Prostate gland (tissue), 2 donors: Measurements from ENCODE around the gene WWOX. TPM values are rescaled to one million over a fixed set of nuclear protein-coding genes. Genes with fewer than 3 reads are reported as not detected.

Experiments used
- DNase-seq: peaks from one replicate; pipeline ENCODE4 v3.0.0-alpha.2; 2019; ENCODE audit warnings: low spot score
- H3K27ac ChIP-seq, 2 donors: fragments of 200-600 bp; sonication (generic); 2 replicates each; pipeline ENCODE4 v1.5.1; 2017 to 2019
- H3K27me3 ChIP-seq: fragments of 200-600 bp; sonication (generic); replicated peaks from 2 replicates; pipeline ENCODE4 v1.5.1; 2019; ENCODE audit not compliant: insufficient read depth
- H3K36me3 ChIP-seq, 2 donors: fragments of 200-600 bp; sonication (generic); 1 replicate in 1 of 2; 2 replicates in 1 of 2; pipeline versions ENCODE4 v1.5.1 to v1.8.1; 2017 to 2019
- H3K4me1 ChIP-seq: fragments of 200-600 bp; sonication (generic); replicated peaks from 2 replicates; pipeline ENCODE4 v1.5.1; 2019
- H3K4me3 ChIP-seq, 2 donors: fragments of 200-600 bp; sonication (generic); 2 replicates each; pipeline ENCODE4 v1.5.1; 2017 to 2019
- H3K9me3 ChIP-seq: fragments of 200-600 bp; sonication (generic); 2 replicates; pipeline ENCODE4 v1.5.1; 2017
- CTCF ChIP-seq, 4 experiments: fragments of 200-600 bp in 2 of 4; fragments of 450-650 bp in 2 of 4; sonication (generic) in 2 of 4; IDR thresholded peaks; 1 replicate in 3 of 4; 2 replicates in 1 of 4; pipeline ENCODE4 v1.5.1; 2016 to 2019; ENCODE audit warnings: antibody characterized with exemption in 4 of 4, mild to moderate bottlenecking in 2 of 4, moderate library complexity in 2 of 4
- POLR2A ChIP-seq: fragments of 450-650 bp; IDR thresholded peaks from one replicate; pipeline ENCODE4 v1.6.1; 2016; ENCODE audit warnings: antibody characterized with exemption, mild to moderate bottlenecking
- POLR2AphosphoS5 ChIP-seq: sonication (generic); formaldehyde crosslinking; IDR thresholded peaks from one replicate; pipeline ENCODE4 v1.6.1; 2017; ENCODE audit warnings: antibody characterized with exemption
- WGBS: methylation state at CpG from one replicate; pipeline ENCODE4 v1.1.5; 2018; 5-methylcytosine and 5-hydroxymethylcytosine counted together
- intact Hi-C: fragments of 100-400 bp; cut with DNase I; formaldehyde crosslinking; loops from one replicate; pipeline ENCODE4 v1.14.2; 2022
- total RNA-seq, 2 donors: library from RNA; depleted of rRNA; stranded (reverse); fragments of >200 nt; gene quantifications; one replicate each; pipeline ENCODE4 v1.1.0, GENCODE V29; 2016

WWOX gene
- total RNA-seq, 2 donors from 2014 or later, result 93.2 to 99.4 TPM

DNA sequence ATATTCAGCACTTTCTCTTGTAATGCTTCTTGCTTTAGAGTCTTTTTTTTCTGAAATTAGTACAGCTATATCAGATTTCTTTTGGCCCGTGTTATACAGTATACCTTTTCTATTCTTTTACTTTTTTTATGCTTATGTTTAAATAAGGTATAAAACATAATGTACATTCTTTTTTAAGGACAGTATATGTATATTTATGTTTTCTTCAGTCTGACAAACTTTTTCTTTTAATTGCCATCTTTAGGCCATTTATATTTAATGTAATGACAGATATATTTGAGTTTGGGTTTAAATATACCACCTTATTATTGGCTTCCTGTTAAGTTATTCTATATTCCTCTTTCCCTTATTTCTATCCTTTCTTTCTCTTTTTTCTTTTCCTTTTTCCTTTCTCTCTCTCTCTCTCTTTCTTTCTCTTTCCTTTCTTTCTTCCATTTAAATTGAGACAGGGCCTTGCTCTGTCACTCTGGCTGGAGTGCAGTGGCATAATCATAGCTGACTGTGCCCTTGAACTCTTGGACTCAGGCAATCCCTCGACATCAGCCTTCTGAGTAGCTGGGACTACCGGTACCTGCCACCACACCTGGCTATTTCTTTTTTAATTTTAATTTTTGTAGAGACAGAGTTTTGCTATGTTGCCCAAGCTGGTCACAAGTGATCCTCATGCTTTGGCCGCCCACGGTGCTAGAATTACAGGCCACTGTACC is 61.7 kb downstream of the WWOX start:
- no peak for DNase-seq
- H3K4me1 ChIP-seq, result no peaks in the 10 kb centered on the region
- no peaks in the 10 kb centered on the region for H3K27me3 ChIP-seq
- no peaks in the 10 kb centered on the region for H3K9me3 ChIP-seq
- no peak for TF ChIP-seq CTCF (IDR thresholded peaks at IDR 0.05)
- no peak overlapping the region for H3K27ac ChIP-seq
- no peaks in the 10 kb centered on the region for H3K36me3 ChIP-seq
- WGBS, result 97% methylated on average over 5 of the region's 5 CpGs
- no peak overlapping the region for H3K4me3 ChIP-seq
- intact Hi-C loops, result no loop called here

- TF ChIP-seq POLR2A (no peak), POLR2AphosphoS5 (no peak), CTCF (IDR thresholded peaks at IDR 0.05) (no peak)
- H3K27me3 ChIP-seq, result no peaks in the 10 kb centered on the region
- WGBS, result 84% methylated on average over 12 of the region's 12 CpGs
- no peak overlapping the region for H3K4me3 ChIP-seq
- H3K27ac ChIP-seq, result no peak overlapping the region
- no peaks in the 10 kb centered on the region for H3K9me3 ChIP-seq
- DNase-seq, result no peak
- H3K36me3 ChIP-seq, result no peaks in the 10 kb centered on the region
- intact Hi-C loops, result no loop called here
- no peaks in the 10 kb centered on the region for H3K4me1 ChIP-seq
Measured at GRCh38 chr16:78163772-78164670, 64.6 kb downstream of the WWOX start.

GRCh38 chr16:78170494-78170933 is 71.1 kb downstream of the WWOX start:
- no peak for TF ChIP-seq CTCF (IDR thresholded peaks at IDR 0.05)
- DNase-seq, result no peak
- intact Hi-C loops, result no loop called here

GRCh38 chr16:78175287-78175686 is 75.8 kb downstream of the WWOX start:
- Histone ChIP-seq H3K4me3 (no peak overlapping the region), H3K27ac (no peak overlapping the region), H3K36me3 (no peaks in the 10 kb centered on the region), H3K27me3 (no peaks in the 10 kb centered on the region), H3K9me3 (no peaks in the 10 kb centered on the region), H3K4me1 (no peaks in the 10 kb centered on the region)
- intact Hi-C loops, result no loop called here
- 93% methylated on average over 3 of the region's 3 CpGs for WGBS
- no peak for DNase-seq
- no peak for TF ChIP-seq CTCF (IDR thresholded peaks at IDR 0.05)
- TF ChIP-seq POLR2AphosphoS5, result no peak
- no peak for TF ChIP-seq POLR2A

More at GRCh38 chr16:78170494-78170933, 71.1 kb downstream of the WWOX start:
- H3K27ac ChIP-seq, result no peak overlapping the region
- no peak overlapping the region for H3K4me3 ChIP-seq
- no peaks in the 10 kb centered on the region for H3K4me1 ChIP-seq
- H3K27me3 ChIP-seq, result no peaks in the 10 kb centered on the region
- H3K9me3 ChIP-seq, result no peaks in the 10 kb centered on the region
- H3K36me3 ChIP-seq, result no peaks in the 10 kb centered on the region
- 78% methylated on average over 2 of the region's 2 CpGs for WGBS
